CD4-positive, alpha-beta T cell treated with Interleukin-2 at 100 ng/mL for 4 hours (primary cell): ENCODE data around the gene STEAP1B.
A peak's percentile ranks its signal among the peaks of the same experiment; 100 is the strongest.
"Not testable (repeated sequence)": the region's sequence is repeated elsewhere in the genome, so short reads cannot be mapped to it uniquely, and the experiment has no call there.

Source experiments
- DNase-seq: peaks from one replicate; pipeline ENCODE4 v3.0.0-alpha.2; 2020; ENCODE audit warnings: low spot score

The STEAP1B gene

DNA sequence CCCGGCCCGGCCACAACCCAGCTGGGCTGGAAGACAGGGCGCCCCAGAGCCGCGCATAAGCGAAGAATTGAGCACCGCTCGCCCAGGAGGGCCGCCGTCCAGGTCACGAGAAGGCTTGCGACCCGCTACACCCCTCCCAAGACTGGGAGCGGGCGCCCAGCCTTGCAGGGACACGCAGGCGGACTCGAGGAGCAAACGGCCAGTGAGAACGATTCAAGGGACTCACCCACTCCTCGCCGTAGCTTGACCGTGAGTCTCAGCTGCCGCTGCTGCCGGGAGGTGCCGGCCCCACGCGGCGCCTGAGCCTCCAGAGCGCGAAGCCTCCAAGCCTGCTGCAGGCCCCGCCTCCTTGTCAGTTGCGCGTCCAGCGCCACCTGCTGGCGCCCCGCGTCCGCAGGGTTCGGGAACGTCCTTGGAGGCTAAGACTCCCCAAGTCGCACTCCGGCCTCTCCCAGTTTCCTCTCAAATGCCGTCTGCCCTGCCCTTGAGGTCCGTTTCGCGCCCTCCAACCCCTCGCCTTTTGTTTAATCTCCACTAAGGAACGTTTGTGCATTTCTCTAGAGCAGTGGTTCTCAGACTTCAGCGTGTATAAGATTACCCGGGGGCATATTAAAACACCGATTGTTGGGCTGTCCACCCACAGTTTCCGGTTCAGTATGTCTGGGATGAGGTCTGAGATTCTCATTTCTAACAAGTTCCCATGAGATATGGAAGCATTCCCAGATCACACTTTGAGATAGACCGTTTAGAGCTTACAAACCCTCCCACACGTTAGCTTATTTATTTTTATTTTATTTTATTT, at the start of gene STEAP1B:
Gene STEAP1B (minus strand): TSS at position 301 of the 802 bp plus-strand sequence. CDS start 5,333 bp downstream, outside the sequence.
- DNase-seq, result peak; percentile 83

DNA sequence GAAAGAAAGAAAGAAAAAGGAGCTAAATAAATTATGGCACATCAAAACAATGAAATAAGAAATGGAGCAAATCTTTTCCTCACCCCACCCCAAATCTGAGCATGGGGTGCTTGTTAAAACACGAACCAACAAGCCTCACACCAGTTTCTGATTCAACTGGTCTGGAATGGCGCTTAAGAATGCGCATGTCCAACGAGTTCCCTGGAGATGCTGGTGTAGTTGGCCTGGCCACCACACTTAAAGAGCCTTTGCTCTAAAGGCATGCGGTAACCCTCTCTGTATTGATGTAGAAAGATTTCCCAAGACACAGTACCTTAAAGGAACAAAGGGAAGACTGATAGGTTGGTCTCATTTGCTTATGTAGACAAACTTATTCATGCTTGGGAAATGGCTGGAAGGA, 49.1 kb upstream of the STEAP1B start:
- no peak for DNase-seq

DNA sequence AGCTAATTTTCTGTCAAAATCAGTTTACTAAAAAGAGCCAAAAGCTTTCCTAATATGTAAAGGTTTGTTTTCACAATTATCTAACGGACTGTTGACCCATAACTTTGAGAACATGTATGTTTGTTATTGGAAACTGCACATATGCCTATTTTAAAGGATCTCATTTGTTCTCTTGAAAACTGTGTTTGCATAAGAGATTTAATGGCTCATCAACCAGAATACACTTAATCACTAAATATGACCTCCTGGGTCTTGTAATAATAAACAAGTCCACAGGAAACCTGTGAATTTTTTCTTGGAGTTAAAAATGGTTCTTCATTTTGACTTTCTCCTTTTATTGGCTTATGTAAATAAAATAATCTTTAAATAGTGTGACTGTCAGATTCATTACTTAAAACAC, 48.3 kb upstream of the STEAP1B start:
- no peak for DNase-seq

DNA sequence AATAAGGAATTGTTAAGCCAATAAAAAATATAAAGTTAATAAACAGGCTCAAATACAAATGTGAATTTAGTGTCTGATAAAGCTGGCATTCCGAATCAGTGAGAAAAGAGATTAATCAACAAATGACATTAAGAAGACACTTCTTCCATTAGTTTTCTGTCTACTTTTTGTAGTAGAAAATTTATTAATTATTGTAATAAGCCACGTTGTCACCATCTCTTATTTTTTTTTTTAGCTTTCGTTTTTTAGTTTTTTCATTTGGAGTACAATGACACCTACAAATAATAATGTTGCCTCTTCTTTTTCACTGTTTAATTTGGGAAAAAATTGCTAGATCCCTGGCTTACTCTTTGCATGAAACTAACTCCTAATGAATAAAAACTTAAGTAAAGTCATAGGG, 46.8 kb upstream of the STEAP1B start:
- DNase-seq, result no peak

DNA sequence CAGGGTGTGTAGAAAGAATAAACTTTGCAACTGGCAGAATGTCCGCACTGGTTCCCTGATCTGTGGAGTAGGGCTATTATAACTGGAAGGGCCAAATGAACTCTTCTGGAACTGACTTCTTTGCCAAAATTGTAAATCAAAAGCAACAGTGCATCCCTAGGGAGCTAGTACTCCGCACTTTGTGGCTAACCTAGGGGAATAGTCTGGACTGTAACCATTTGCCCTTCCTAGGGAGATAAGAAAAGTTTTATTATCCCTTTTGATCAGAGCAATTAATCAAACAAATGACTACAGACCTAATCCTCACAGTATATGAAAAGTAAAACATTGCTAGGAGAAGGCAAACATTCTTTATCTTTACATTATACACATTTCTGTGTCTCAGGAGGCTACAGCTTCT, 45.5 kb upstream of the STEAP1B start:
- DNase-seq, result no peak

DNA sequence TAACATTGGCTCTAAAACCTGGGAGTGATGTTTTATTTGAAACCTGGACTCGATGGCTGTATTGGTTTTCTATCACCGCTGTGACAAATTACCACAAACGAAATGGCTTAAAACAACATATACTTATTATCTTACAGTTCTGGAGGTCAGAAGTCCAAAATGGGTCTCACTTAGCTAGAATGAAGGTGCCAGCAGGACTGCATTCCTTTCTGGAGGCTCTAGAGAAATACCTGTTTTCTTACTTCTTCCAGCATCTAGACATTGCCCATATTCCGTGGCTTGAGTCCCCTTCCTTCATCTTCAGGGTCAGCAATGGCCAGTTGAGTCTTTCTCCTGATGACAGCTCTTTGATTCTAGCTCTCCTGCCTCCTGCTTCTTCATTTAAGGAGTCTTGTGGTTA, 44.3 kb upstream of the STEAP1B start:
- DNase-seq, result no peak

DNA sequence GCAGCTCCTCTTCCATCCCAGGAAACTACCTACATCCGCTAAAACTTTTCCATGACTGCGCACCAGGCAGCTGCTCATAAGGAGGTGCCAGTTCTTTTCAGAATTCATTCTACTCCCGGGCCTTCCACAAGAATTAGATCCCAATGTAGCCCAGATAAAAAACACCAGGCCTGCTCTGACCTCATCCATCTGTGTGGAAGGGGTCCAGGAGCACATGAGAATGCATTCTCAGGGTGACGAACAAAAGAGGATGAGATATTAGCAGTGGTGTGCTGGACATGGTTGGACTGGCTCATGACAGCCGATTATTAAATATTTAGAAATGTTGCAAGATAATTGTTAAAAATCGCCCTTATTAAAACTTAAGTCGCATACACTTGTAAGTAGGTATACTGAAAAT, 43.2 kb upstream of the STEAP1B start:
- DNase-seq, result no peak

DNA sequence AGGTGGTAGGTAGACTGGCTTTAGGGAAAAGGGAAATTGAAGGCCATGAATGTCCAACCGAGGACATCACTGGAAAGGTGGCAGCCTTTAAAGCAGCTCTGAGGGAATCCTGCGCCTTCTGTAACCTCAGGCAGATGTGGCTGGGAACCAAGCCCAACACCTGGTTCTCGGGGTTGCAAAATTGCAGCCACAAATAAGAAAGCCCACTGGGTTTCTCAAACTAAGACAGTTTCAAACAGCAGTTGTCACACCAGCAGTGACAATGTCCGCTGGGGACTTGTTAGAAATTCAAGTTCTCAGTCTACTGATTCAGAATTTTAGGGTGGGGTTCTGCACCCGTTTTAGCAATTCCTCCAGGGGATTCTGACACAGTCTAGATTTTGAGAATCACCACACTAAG, 42.7 kb upstream of the STEAP1B start:
- no peak for DNase-seq

DNA sequence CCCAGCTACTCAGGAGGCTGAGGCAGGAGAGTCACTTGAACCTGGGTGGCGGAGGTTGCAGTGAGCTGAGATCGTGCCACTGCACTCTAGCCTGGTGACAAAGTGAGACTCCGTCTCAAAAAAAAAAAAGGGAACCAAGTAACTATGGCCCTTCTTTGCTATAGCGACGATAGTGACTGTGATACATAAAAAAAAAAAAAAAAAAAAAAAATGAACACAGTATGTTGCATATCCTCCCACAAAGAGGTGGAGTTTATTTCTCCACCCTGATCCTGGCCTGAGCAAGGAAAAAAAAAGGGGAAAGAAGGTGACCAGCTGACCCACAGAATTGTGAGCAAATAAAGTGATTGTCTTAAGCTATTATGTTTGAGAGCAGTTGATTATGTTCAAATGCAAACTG, 42.3 kb upstream of the STEAP1B start:
- DNase-seq, result no peak

DNA sequence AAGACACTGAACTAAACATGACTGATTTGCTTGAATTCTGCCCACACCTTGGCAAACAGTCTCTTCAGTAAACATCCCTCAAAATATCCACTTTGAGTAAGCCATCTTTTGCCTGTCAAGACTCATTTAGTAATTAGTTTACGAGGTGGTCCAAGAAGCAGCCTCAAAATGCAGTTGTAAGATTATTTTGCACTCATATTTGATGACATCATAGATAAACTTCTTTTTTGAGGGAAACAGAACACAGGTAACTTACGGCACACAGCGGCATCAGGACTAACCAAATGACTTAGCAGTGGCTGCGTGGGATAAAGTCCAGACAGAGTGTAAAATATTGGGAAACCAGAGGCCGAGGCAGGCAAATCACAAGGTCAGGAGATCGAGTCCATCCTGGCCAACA, 41.8 kb upstream of the STEAP1B start:
- no peak for DNase-seq

DNA sequence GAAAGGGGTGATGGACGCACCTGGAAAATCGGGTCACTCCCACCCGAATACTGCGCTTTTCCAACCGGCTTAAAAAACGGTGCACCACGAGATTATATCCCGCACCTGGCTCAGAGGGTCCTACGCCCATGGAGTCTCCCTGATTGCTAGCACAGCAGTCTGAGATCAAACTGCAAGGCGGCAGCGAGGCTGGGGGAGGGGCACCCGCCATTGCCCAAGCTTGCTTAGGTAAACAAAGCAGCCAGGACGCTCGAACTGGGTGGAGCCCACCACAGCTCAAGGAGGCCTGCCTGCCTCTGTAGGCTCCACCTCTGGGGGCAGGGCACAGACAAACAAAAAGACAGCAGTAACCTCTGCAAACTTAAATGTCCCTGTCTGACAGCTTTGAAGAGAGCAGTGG, 28.5 kb upstream of the STEAP1B start:
- DNase-seq, result not testable (repeated sequence)

DNA sequence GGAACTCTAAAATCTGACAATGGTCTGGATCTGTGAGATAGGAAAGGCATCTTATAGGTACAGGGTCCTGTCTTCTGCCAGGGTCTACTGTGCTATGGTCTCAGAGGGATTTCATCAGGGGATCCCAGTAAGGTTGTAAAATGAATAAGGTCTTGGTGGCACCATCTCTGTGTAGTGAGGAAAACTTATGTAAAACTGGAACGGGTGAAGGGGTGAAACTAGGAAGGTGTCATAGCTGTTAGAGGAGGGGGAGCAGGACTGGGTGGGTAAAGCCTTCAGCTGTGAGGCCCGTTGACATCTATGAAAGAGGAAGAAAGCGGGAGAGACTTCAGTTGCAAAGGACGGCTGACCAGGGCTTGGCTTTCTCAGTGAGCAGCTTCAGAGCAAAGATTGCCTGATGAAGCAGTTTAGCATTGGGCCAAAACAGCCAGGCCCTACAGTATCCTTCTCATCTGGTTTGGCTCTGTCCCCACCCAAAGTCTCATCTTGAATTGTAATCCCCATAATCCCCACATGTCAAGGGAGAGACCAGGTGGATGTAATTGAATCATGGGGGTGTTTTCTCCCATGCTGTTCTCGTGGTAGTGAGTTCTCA, 24.5 kb upstream of the STEAP1B start:
- not testable (repeated sequence) for DNase-seq

DNA sequence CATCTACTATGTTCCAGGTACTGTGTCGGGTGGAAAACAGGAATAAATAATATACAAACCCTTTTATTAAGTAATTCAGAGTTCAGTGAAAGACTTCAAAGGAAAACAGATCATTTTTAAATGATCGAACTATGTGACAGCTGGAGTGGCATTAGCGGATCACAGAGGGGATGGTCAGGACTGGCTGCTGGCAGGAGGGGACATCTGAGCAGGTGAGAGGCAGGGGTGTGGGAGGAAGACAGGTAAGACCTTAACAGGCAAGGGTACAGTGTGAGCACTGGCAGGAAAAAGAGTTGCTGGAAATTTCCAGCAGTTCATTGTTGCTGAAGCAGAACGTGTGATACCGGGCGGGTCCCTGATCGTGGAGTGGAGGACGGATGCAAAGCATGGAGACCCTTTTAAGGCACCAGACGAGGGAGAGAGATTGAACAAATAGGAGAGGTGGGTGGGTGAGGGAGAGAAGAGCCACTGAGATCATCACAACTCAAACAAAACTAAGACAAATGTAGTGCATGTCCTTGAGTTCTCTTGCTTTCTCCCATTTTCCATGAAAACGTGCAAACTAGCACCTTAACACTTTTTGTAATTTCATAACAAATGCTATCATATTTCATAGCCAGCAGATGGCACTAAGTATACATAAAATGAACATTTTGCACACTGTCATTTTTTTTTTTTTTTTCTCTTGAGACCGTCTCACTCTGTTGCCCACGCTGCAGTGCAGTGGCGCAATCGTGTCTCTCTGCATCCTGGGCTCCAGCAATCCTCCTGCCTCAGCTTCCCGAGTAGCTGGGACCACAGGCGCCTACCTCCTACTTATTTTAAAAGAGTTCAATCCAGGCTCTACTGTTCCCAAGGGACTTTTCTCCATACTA, 23.7 kb upstream of the STEAP1B start:
- not testable (repeated sequence) for DNase-seq

DNA sequence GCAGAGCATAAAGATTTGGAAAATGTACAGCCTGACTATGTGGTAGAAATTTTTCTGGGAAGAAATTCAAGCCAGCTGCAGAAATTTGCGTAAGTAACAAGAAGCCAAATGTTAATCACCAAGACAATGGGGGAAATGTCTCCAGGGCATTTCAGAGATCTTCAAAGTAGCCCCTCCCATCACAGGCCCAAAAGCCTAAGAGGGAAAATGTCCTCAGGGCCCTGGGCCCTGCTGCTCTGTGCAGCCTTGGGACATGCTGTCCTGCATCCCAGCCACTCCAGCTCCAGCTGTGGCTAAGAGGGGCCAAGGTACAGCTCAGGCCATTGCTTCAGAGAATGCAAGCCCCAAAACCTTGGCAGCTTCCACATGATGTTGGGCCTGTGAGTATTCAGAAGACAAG, 19.6 kb upstream of the STEAP1B start:
- not testable (repeated sequence) for DNase-seq

DNA sequence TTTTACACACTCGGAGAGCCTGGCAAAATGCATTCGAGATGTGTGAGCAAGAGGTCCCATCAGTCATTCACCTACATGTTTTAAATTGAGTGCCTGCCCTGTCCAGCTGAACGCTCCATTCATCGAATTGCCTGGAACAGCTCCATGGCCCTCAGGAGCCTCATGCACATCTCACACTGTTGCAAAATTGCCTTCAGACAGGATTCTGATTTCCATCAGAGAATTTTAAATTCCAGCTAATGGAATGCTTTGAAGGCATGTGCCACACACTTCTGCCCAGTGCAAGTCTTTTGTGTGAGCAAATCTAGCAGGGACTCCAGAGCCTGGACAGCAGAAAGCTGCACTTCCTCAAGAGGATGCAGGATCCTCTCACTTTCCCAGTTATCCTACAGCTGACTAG, 17.0 kb upstream of the STEAP1B start:
- DNase-seq, result not testable (repeated sequence)

DNA sequence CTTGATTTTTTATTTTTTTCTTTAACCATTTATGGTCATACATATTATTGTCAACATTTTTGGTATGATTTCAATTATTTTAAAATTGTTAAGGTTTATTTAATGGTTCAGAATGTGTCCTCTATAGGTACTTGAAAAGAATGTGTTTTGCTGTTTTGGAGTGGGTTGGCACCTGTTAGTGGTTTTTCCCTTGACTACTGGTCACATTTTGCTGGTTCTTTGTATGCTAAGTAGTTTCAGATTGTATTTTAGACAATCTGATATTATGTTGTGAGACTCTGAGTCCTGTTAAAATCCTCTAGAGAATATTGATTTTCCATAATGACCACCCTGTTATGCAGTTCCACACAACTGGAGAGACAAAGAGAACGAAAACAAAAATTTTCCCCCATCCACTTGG, 15.0 kb upstream of the STEAP1B start:
- DNase-seq, result not testable (repeated sequence)

DNA sequence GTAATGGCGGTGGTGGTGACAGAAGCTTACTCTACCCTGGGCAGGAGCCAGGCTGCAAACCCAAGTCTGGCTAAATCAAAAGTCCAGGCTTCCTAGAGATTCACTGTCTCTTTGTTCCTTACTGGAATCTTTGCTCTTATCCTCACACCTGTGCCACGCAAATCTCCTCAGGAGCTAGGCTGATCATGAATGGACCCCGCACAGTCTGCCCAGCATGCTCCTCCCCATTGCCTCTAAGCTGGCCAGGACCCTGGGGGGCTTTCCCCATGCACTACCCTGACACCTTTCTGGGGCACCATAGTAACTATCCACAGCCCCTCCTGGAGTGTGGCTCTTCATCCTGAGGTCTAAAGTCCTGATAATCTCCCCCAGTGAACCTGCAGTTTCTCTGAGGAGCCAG, 7.3 kb upstream of the STEAP1B start:
- DNase-seq, result not testable (repeated sequence)

DNA sequence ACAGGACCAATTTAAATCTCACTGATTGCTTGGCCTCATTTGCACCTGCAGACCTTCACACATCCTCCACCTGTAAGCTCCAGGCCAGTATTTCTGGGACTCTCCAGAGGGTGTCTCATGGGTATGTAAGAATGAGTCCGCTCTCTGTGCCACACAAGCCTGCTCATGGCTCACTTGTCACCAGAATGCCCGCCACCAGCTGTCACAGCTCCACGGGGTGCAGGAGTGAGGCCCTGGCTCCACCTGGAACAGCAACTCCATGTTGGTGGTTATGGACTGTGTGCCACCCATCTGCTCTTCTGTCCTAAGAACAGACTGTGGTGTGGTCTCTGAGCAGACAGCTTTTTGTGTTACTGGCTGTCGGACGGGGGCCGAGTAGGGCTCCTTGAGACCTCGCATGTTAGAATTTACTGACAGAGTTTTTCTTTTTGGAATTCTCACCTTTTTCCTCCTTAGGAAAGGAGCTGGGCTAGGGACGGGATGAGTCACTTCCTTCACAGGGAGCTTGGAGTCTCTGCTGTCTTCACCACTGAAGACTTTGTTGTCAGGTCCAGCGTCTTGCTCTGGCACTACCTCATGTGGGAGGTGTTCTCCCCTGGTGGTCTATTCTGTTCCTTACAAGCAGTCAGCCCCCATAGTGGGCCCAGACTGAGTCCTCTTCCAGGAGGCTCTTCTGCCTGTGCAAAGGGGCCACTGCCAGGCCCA, 6.5 kb upstream of the STEAP1B start:
- not testable (repeated sequence) for DNase-seq

DNA sequence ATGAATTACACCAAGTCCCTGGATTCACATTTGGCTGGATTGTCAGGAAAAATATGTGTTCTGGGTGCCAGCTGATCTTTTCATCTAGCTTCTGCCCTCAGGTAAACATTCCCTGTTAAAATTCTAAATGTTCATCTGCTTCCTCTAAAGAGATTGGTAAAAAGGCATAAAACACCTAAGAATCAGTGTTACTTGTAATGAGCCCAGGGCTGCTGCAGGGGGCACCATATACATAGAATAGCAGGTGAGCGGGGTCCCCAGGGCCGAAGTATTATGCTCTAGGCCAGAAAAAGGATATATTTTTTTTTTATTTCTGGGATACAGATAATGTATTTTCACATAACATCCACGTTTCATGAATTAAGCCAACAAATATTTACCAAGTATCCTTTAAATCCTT, 4.5 kb upstream of the STEAP1B start:
- DNase-seq, result not testable (repeated sequence)

DNA sequence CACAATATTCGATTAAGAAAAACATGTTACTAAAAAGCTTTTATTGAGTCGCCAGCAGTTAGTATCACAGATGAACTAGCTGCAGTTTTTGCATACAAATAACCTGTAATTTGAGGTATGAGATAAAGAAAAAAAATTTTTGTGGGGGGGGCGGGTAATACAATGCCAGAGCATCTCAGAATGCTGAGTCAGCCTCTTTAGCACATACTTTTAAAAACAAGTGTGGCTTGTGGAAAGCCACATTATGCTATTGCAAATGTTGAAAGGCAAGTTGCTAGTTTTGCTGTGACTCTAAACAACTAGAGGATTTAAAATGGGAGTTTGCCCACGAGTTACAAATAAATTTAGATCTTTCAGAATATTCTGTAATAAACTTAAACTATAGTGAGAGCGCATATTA, 2.1 kb upstream of the STEAP1B start:
- DNase-seq, result not testable (repeated sequence)

DNA sequence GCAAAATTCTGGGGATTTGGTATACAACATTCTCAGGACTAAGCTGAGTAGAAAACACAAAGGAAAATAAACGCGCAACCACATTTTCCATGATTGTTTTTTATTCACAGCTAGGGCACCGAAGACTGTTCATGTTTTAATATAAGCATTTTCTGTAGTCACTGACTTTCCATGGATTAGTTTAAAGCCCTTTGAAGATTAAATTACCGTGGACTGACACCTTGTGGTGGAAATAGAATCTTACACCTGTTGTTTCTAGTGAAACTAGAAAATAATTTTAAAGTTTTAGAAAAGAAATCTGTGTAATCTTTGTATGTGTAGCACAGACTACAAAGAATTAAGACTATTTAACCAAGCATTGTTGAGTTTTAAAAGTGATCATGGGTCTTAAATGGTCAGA, 1.3 kb upstream of the STEAP1B start:
- peak; percentile 14 for DNase-seq

DNA sequence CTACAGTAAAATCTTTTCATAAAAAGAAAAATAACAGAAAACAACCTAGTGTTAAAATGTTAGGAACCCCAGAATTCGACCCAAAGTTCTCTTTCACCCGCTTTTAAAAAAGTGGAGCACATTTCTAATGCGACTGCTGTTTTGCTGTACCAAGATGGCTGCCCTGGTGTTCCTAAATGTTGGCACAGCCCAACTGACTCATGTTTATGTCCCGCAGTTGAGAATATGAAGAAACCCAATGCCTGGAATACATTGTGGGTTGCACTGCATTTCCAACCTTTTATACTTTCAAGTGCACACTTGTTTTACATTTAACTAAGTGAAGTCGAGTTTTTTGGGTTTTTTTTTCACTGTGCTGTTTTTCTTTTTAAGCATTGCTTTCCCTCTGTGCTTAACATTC, 944 bp downstream of the STEAP1B start:
- DNase-seq, result no peak
